ENCODE data around the gene GRIK4. TPM values are rescaled to one million over a fixed set of nuclear protein-coding genes. Genes with fewer than 3 reads are reported as not detected.

GRIK4 gene
- total RNA-seq, 6 experiments from 2014 or later = 0.07 to 0.11 TPM; not detected in 4

DNA sequence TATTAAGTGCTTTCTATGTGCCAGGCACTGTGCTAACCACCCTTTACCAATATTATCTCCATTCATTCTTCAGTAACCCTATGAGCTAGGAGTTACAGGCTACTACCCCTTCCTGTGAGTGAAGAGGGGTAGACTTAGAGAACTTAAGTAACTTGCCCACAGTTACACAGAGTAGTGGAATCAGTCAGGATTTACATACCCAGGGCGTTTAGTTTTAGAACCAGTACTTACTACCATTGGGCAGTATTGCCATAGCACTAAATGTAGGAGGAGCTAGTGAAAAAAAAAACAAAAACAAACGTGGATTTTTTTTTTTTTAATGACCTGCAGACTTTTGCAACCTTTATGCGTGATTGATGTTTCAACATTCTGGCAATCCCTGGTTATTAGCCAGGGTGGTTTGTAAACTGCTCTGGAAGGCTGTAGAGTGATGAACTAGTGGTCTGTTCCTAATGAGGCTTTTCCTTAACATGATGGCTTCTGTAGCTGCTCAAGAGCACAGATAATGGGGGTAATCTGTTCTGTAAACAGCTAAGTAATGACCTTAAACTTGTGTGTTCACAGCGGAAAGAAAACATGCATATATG lies 523.7 kb downstream of the GRIK4 start:
- DNase-seq = peak in 1 of 3 donors; percentile 49
- peak overlapping the region in 1 of 3 donors; percentile 5 for H3K4me3 ChIP-seq
- H3K36me3 ChIP-seq = no peaks in the 10 kb centered on the region
- TF ChIP-seq, protein P1, sequence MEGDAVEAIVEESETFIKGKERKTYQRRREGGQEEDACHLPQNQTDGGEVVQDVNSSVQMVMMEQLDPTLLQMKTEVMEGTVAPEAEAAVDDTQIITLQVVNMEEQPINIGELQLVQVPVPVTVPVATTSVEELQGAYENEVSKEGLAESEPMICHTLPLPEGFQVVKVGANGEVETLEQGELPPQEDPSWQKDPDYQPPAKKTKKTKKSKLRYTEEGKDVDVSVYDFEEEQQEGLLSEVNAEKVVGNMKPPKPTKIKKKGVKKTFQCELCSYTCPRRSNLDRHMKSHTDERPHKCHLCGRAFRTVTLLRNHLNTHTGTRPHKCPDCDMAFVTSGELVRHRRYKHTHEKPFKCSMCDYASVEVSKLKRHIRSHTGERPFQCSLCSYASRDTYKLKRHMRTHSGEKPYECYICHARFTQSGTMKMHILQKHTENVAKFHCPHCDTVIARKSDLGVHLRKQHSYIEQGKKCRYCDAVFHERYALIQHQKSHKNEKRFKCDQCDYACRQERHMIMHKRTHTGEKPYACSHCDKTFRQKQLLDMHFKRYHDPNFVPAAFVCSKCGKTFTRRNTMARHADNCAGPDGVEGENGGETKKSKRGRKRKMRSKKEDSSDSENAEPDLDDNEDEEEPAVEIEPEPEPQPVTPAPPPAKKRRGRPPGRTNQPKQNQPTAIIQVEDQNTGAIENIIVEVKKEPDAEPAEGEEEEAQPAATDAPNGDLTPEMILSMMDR (IDR thresholded peaks at IDR 0.05) = no peak
- no peak for TF ChIP-seq POLR2A (IDR thresholded peaks at IDR 0.05)
- no peaks in the 10 kb centered on the region for H3K9me3 ChIP-seq
- intact Hi-C loops (cut with DNase I) = no loop called here
- peaks cover 0 to 64% (median 25%) of the 10 kb centered on the region in 4 donors for H3K4me1 ChIP-seq
- 31% methylated on average over 4 of the region's 4 CpGs for WGBS (ENCODE audit: insufficient coverage, low coverage, low lambda C conversion rate, missing lambda C conversion rate)
- peak overlapping the region in 2 of 3 donors; percentile 57 to 74 for H3K27ac ChIP-seq
- peak; percentile 69 to 77 (median 72) for ATAC-seq
- no peaks in the 10 kb centered on the region for H3K27me3 ChIP-seq

DNA sequence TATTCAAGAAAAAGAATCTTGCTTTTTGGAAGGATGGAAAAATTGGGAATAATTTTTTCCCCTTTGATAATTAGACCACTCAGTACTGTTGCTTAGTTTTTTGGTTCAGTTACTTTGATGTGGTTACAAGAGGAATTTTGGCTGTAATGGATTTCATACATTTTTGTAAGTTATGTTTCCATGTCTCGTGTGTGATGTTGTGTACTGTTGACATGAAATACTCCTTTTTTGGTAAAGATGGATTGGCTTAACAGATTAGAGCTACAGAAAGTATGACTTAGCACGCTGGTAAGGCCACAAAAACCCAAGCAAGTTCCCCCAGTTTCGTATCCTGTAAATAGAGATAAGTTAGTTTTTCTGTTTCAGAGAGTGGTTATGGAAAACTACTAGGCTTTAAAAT lies 524.2 kb downstream of the GRIK4 start:
- no peak for ATAC-seq
- peak overlapping the region in 1 of 3 donors; percentile 5 for H3K4me3 ChIP-seq
- H3K9me3 ChIP-seq = no peaks in the 10 kb centered on the region
- intact Hi-C loops (cut with DNase I) = no loop called here
- TF ChIP-seq, protein P1 (IDR thresholded peaks at IDR 0.05) = no peak
- no peak for TF ChIP-seq POLR2A (IDR thresholded peaks at IDR 0.05)
- WGBS (ENCODE audit: insufficient coverage, low coverage, low lambda C conversion rate, missing lambda C conversion rate) = 48% methylated on average over 3 of the region's 3 CpGs
- H3K4me1 ChIP-seq = peaks cover 0 to 69% (median 25%) of the 10 kb centered on the region in 4 donors
- no peaks in the 10 kb centered on the region for H3K36me3 ChIP-seq
- no peaks in the 10 kb centered on the region for H3K27me3 ChIP-seq
- H3K27ac ChIP-seq = peak overlapping the region in 2 of 3 donors; percentile 57 to 74
- DNase-seq = no peak

DNA sequence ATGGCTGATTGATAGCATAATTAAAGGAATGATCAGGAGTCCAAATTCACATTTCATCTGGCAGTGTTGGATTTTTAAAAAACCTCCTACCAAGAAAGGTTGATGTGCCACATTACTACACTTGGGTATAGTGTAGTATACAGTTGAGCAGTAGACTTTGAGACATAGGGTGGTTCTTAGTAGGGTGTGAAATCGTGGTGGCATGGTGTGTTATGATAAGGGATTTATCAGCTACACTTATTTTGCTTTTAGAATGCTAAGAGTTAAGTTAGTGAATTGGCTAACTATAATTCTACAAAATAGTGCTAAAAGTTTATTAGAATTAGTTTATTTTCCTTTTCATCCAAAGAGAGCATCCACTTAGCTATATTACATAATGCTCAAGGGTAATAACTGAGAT lies 525.5 kb downstream of the GRIK4 start:
- H3K4me1 ChIP-seq = peaks cover 0 to 81% (median 25%) of the 10 kb centered on the region in 4 donors
- no peak overlapping the region for H3K4me3 ChIP-seq
- H3K27me3 ChIP-seq = no peaks in the 10 kb centered on the region
- no peaks in the 10 kb centered on the region for H3K36me3 ChIP-seq
- H3K9me3 ChIP-seq = no peaks in the 10 kb centered on the region
- no peak for ATAC-seq
- TF ChIP-seq POLR2A (IDR thresholded peaks at IDR 0.05) = no peak
- TF ChIP-seq, protein P1 (IDR thresholded peaks at IDR 0.05) = no peak
- intact Hi-C loops (cut with DNase I) = no loop called here
- 72% methylated on average over 1 of the region's 1 CpG for WGBS (ENCODE audit: insufficient coverage, low coverage, low lambda C conversion rate, missing lambda C conversion rate)
- H3K27ac ChIP-seq = peak overlapping the region in 1 of 3 donors; percentile 74
- DNase-seq = no peak

Other genes starting within 250 kb of the GRIK4 start
- gene TLCD5, start 186.4 kb upstream of the GRIK4 start, total RNA-seq = 1 to 10 TPM in 1 of 6 experiments, under 1 TPM in 5; 0.07 to 1.3 (median 0.38) TPM
- gene ARHGEF12, start 175.3 kb upstream of the GRIK4 start, total RNA-seq = 100 to 1,000 TPM in 3 of 6 experiments, 10 to 100 TPM in 3; 75.1 to 113 (median 94.0) TPM